ENCODE results near the gene IL37.
"Not testable (repeated sequence)": the region's sequence is repeated elsewhere in the genome, so short reads cannot be mapped to it uniquely, and the experiment has no call there.

Gene IL37

GRCh38 chr2:112902816-112903215 is 8.1 kb upstream of the IL37 start:
- no peak for DNase-seq (ENCODE audit: low read depth)
- in situ Hi-C loops (cut with HindIII; ENCODE audit: low sequenced_read_pairs): no loop called here
- H3K4me3 ChIP-seq (ENCODE audit: low read depth, low read length): no peak overlapping the region
- no peak for TF ChIP-seq CTCF (IDR thresholded peaks at IDR 0.05; ENCODE audit: low read depth, low read length, missing control alignments)

GRCh38 chr2:112904883-112905282 is 6.1 kb upstream of the IL37 start:
- DNase-seq (ENCODE audit: low read depth): no peak
- H3K4me3 ChIP-seq (ENCODE audit: low read depth, low read length): no peak overlapping the region
- no peak for TF ChIP-seq CTCF (IDR thresholded peaks at IDR 0.05; ENCODE audit: low read depth, low read length, missing control alignments)
- in situ Hi-C loops (cut with HindIII; ENCODE audit: low sequenced_read_pairs): no loop called here

- no peak for DNase-seq (ENCODE audit: low read depth)
- no peak overlapping the region for H3K4me3 ChIP-seq (ENCODE audit: low read depth, low read length)
- TF ChIP-seq CTCF (IDR thresholded peaks at IDR 0.05; ENCODE audit: low read depth, low read length, missing control alignments): no peak
- in situ Hi-C loops (cut with HindIII; ENCODE audit: low sequenced_read_pairs): no loop called here
Observed at GRCh38 chr2:112906276-112906675, 4.7 kb upstream of the IL37 start.

- no peak for TF ChIP-seq CTCF (IDR thresholded peaks at IDR 0.05; ENCODE audit: low read depth, low read length, missing control alignments)
- H3K4me3 ChIP-seq (ENCODE audit: low read depth, low read length): no peak overlapping the region
- in situ Hi-C loops (cut with HindIII; ENCODE audit: low sequenced_read_pairs): no loop called here
- DNase-seq (ENCODE audit: low read depth): no peak
Observed at GRCh38 chr2:112907001-112907949, 3.7 kb upstream of the IL37 start.

GRCh38 chr2:112908559-112908958 is 2.4 kb upstream of the IL37 start:
- DNase-seq (ENCODE audit: low read depth); H3K4me3 ChIP-seq (ENCODE audit: low read depth, low read length); in situ Hi-C loops (cut with HindIII; ENCODE audit: low sequenced_read_pairs): not testable (repeated sequence)

- in situ Hi-C loops (cut with HindIII; ENCODE audit: low sequenced_read_pairs): no loop called here
- no peak for TF ChIP-seq CTCF (IDR thresholded peaks at IDR 0.05; ENCODE audit: low read depth, low read length, missing control alignments)
- no peak overlapping the region for H3K4me3 ChIP-seq (ENCODE audit: low read depth, low read length)
- DNase-seq (ENCODE audit: low read depth): no peak
Observed at GRCh38 chr2:112910219-112910618, 746 bp upstream of the IL37 start.

GRCh38 chr2:112912403-112912802 is 1.4 kb downstream of the IL37 start:
- in situ Hi-C loops (cut with HindIII; ENCODE audit: low sequenced_read_pairs): no loop called here
- no peak overlapping the region for H3K4me3 ChIP-seq (ENCODE audit: low read depth, low read length)
- DNase-seq (ENCODE audit: low read depth): no peak
- TF ChIP-seq CTCF (IDR thresholded peaks at IDR 0.05; ENCODE audit: low read depth, low read length, missing control alignments): no peak

Measured in astrocyte of the cerebellum (primary cell).